SK-N-SH (cell line): ENCODE measurements around the gene ULK3. TPM values are rescaled to one million over a fixed set of nuclear protein-coding genes. Genes with fewer than 3 reads are reported as not detected.

Experiments used
- CTCF ChIA-PET: fragments of 300-600, 350-600 bp; formaldehyde crosslinking; extraction: SDS; loops from one replicate; lab custom pipeline; 2021; lab: Yijun Ruan, JAX
- POLR2A ChIA-PET: fragments of 350-600 bp; sonication (Branson Sonifier 250); formaldehyde crosslinking; extraction: SDS; loops from one replicate; lab custom pipeline; 2020; ENCODE audit warnings: antibody characterized with exemption, inconsistent platforms; lab: Yijun Ruan, JAX
- DNase-seq: peaks from one replicate; pipeline ENCODE4 v3.0.0; 2012
- H2AFZ ChIP-seq: fragments of 200-600 bp; sonication (generic); 2 replicates; pipeline ENCODE4 v1.8.1; 2016; ENCODE audit warnings: antibody characterized with exemption, mild to moderate bottlenecking, low read depth
- H3F3A ChIP-seq: fragments of 200-600 bp; sonication (generic); replicated peaks from 2 replicates; pipeline ENCODE3; 2016; ENCODE audit warnings: antibody characterized with exemption, mild to moderate bottlenecking; ENCODE audit not compliant: insufficient read depth
- H3K27ac ChIP-seq, 2 experiments: fragments of 200-500 bp in 1 of 2; fragments of 200-600 bp in 1 of 2; sonication (Bioruptor generic) in 1 of 2; sonication (generic), shearing (Covaris generic) in 1 of 2; 2 replicates each; pipeline versions ENCODE4 v1.5.1 to v1.6.1; 2014 to 2016; ENCODE audit warnings: low read depth in 2 of 2, inconsistent platforms in 1 of 2, low read length in 1 of 2, mild to moderate bottlenecking in 1 of 2, mixed read lengths in 1 of 2
- H3K27me3 ChIP-seq: fragments of 200-600 bp; sonication (generic), shearing (Covaris generic); 2 replicates; pipeline ENCODE4 v1.6.1; 2016; ENCODE audit warnings: mixed run types; ENCODE audit not compliant: insufficient read depth
- H3K36me3 ChIP-seq, 2 experiments: fragments of 200-500 bp in 1 of 2; fragments of 200-600 bp in 1 of 2; sonication (Bioruptor generic) in 1 of 2; sonication (generic) in 1 of 2; replicated peaks in 1 of 2; 2 replicates each; pipeline versions ENCODE3 to v1.5.1; 2014 to 2016; ENCODE audit warnings: low read length in 1 of 2, mild to moderate bottlenecking in 1 of 2; ENCODE audit not compliant: insufficient read depth in 2 of 2, control insufficient read depth in 1 of 2
- H3K4me1 ChIP-seq, 2 experiments: fragments of 200-500 bp in 1 of 2; fragments of 200-600 bp in 1 of 2; sonication (Bioruptor generic) in 1 of 2; sonication (generic), shearing (Covaris generic) in 1 of 2; 2 replicates each; pipeline versions ENCODE4 v1.5.1 to v1.6.1; 2014 to 2016; ENCODE audit warnings: low read depth in 1 of 2, low read length in 1 of 2, mixed run types in 1 of 2; ENCODE audit not compliant: insufficient read depth in 2 of 2, control insufficient read depth in 1 of 2
- H3K4me2 ChIP-seq: fragments of 200-600 bp; sonication (generic), shearing (Covaris generic); 2 replicates; pipeline ENCODE4 v1.6.1; 2017; ENCODE audit warnings: mixed run types
- H3K4me3 ChIP-seq, 2 experiments: fragments of 200-500 bp in 1 of 2; fragments of 200-600 bp in 1 of 2; sonication (Bioruptor generic) in 1 of 2; sonication (generic), shearing (Covaris generic) in 1 of 2; 2 replicates each; pipeline versions ENCODE4 v1.5.1 to v1.8.1; 2014 to 2016; ENCODE audit warnings: low read depth in 2 of 2, inconsistent platforms in 1 of 2, low read length in 1 of 2, mild to moderate bottlenecking in 1 of 2, mixed read lengths in 1 of 2, moderate library complexity in 1 of 2
- H3K79me2 ChIP-seq: fragments of 200-600 bp; sonication (generic); 2 replicates; pipeline ENCODE4 v1.8.1; 2017; ENCODE audit warnings: mild to moderate bottlenecking; ENCODE audit not compliant: insufficient read depth
- H3K9ac ChIP-seq: fragments of 200-600 bp; sonication (generic); 2 replicates; pipeline ENCODE4 v1.6.1; 2017; ENCODE audit warnings: mixed run types
- H3K9me2 ChIP-seq: fragments of 200-600 bp; sonication (generic); 2 replicates; pipeline ENCODE4 v1.6.1; 2017; ENCODE audit warnings: mixed run types
- H3K9me3 ChIP-seq: fragments of 200-600 bp; sonication (generic); 2 replicates; pipeline ENCODE4 v1.6.1; 2017; ENCODE audit warnings: mixed run types, mild to moderate bottlenecking, moderate library complexity
- H4K20me1 ChIP-seq: fragments of 200-600 bp; sonication (generic); 2 replicates; pipeline ENCODE4 v1.6.1; 2017; ENCODE audit warnings: mild to moderate bottlenecking, mixed run types; ENCODE audit not compliant: insufficient read depth
- FOXJ3 ChIP-seq: sonication (generic); formaldehyde crosslinking; IDR thresholded peaks from 2 replicates; pipeline ENCODE4 v1.5.1; 2020; ENCODE audit warnings: mild to moderate bottlenecking, missing genetic modification reagents
- MXI1 ChIP-seq: IDR thresholded peaks from 2 replicates; pipeline ENCODE4 v1.6.1; 2012; ENCODE audit warnings: mild to moderate bottlenecking, low read depth, low read length, improper control_type of control experiment
- NFIC ChIP-seq: IDR thresholded peaks from 2 replicates; pipeline ENCODE4 v1.4.0; 2012; ENCODE audit warnings: borderline replicate concordance
- NRF1 ChIP-seq: IDR thresholded peaks from 2 replicates; pipeline ENCODE4 v1.6.1; 2012; ENCODE audit warnings: low read depth, mild to moderate bottlenecking, low read length
- POLR2AphosphoS5 ChIP-seq: IDR thresholded peaks from 2 replicates; pipeline ENCODE4 v1.6.1; 2012; ENCODE audit warnings: low read depth, low read length
- RAD21 ChIP-seq: IDR thresholded peaks from 2 replicates; pipeline ENCODE4 v1.6.1; 2012; ENCODE audit warnings: mild to moderate bottlenecking, low read length
- RCOR1 ChIP-seq: fragments of 150-350 bp; IDR thresholded peaks from 2 replicates; pipeline ENCODE4 v1.6.1; 2017; ENCODE audit warnings: antibody characterized with exemption, low read length
- RXRA ChIP-seq: IDR thresholded peaks from 2 replicates; pipeline ENCODE4 v1.4.0; 2012; ENCODE audit warnings: low read depth, mild to moderate bottlenecking, borderline replicate concordance
- SMC3 ChIP-seq: IDR thresholded peaks from 2 replicates; pipeline ENCODE4 v1.6.1; 2012; ENCODE audit warnings: low read depth, low read length, improper control_type of control experiment
- TAF1 ChIP-seq: IDR thresholded peaks from 2 replicates; pipeline ENCODE4 v1.6.1; 2012; ENCODE audit warnings: low read depth, mild to moderate bottlenecking, low read length, moderate library complexity, borderline replicate concordance
- YY1 ChIP-seq: IDR thresholded peaks from 2 replicates; pipeline ENCODE4 v1.4.0; 2012; ENCODE audit warnings: low read depth, mild to moderate bottlenecking
- WGBS: methylation state at CpG from one replicate; pipeline ENCODE4 v1.1.6; 2017; ENCODE audit warnings: low lambda C conversion rate; 5-methylcytosine and 5-hydroxymethylcytosine counted together
- polyA plus RNA-seq, 3 experiments: library from polyadenylated mRNA; depleted of rRNA; stranded (reverse); fragments of >200 nt; gene quantifications; 2 replicates each; pipeline ENCODE4 v1.2.3, GENCODE V29; 2012
- TF ChIP-seq, protein P1 (sequence below): fragments of 150-350 bp; IDR thresholded peaks from 2 replicates; pipeline ENCODE4 v1.6.1; 2016; ENCODE audit warnings: mild to moderate bottlenecking, low read depth, low read length
- TF ChIP-seq, protein P2 (sequence below): IDR thresholded peaks from 2 replicates; pipeline ENCODE4 v1.4.0; 2012; ENCODE audit warnings: low read depth, borderline replicate concordance
- TF ChIP-seq, protein P3 (sequence below): fragments of 200-600 bp; sonication (generic); IDR thresholded peaks from 2 replicates; pipeline ENCODE4 v1.6.1; 2017; ENCODE audit warnings: antibody characterized with exemption, mild to moderate bottlenecking, moderate library complexity

ULK3 gene
- polyA plus RNA-seq, 1 of the 3 experiments (the other 2 are of a cell fraction), result 41.3 TPM

DNA sequence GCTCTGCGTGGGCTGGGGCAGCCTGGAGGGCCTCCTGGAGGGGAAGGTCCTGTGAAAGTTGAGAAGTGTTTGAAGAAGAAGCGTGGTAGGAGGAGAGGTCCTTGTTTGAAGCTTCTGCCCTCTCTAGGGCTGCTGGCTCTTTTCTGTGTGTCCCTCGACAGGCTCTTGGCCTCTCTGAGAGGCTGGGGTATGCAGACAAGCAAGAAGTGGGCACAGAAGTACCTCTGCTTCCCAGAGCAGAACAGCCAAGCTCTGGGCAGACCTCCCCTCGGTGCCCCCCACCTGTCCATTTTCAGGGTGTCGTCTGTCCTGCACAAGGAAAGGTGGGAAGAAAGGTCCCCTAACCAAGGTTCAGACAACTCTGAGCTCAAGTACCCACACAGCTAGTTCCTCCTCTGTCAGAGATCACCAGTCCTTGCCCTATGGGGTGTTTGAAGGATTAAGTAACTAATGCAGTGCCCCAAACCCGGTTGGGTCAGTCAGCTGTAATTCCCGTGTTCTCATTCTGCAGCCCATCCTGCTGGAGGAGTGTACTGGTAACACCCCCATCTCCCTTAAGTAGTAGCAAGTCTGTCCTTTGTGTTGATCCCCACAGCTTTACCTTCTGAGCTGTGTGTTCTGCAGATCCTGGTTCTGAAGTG, 54.8 kb downstream of the ULK3 start:
- Histone ChIP-seq H2AFZ (no peak overlapping the region), H3K4me1 (peaks cover 21 to 72% of the 10 kb centered on the region in 2 experiments), H3K9ac (no peak overlapping the region), H3K27me3 (no peaks in the 10 kb centered on the region), H3K9me3 (no peaks in the 10 kb centered on the region), H3K4me3 (no peak overlapping the region; a peak in 1 of 4 replicates), H3F3A (peaks cover 14% of the 10 kb centered on the region), H3K79me2 (peaks cover 99% of the 10 kb centered on the region), H4K20me1 (peaks cover 98% of the 10 kb centered on the region), H3K9me2 (no peaks in the 10 kb centered on the region), H3K4me2 (no peak overlapping the region), H3K36me3 (peaks cover 0 to 10% of the 10 kb centered on the region in 2 experiments), H3K27ac (0 out of 4 replicates have a peak overlapping the region, but pooled peaks of 1 of the 2 experiments have one; percentile 17)
- ChIA-PET POLR2A (no interaction called here), CTCF (interaction anchor here (0.7 to 3.0 kb wide), 22 partner anchors 9 to 417 kb away, joined by 3 to 23 read pairs (median 6); partner anchors contain the start of genes MPI and ULK3)
- DNase-seq, result no peak
- 75% methylated on average over 7 of the region's 7 CpGs for WGBS
- TF ChIP-seq RCOR1, result no peak
- no peak for TF ChIP-seq TAF1
- TF ChIP-seq FOXJ3 (CRISPR knock-in tag), result no peak
- TF ChIP-seq, protein P1, sequence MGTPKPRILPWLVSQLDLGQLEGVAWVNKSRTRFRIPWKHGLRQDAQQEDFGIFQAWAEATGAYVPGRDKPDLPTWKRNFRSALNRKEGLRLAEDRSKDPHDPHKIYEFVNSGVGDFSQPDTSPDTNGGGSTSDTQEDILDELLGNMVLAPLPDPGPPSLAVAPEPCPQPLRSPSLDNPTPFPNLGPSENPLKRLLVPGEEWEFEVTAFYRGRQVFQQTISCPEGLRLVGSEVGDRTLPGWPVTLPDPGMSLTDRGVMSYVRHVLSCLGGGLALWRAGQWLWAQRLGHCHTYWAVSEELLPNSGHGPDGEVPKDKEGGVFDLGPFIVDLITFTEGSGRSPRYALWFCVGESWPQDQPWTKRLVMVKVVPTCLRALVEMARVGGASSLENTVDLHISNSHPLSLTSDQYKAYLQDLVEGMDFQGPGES, result no peak

DNA sequence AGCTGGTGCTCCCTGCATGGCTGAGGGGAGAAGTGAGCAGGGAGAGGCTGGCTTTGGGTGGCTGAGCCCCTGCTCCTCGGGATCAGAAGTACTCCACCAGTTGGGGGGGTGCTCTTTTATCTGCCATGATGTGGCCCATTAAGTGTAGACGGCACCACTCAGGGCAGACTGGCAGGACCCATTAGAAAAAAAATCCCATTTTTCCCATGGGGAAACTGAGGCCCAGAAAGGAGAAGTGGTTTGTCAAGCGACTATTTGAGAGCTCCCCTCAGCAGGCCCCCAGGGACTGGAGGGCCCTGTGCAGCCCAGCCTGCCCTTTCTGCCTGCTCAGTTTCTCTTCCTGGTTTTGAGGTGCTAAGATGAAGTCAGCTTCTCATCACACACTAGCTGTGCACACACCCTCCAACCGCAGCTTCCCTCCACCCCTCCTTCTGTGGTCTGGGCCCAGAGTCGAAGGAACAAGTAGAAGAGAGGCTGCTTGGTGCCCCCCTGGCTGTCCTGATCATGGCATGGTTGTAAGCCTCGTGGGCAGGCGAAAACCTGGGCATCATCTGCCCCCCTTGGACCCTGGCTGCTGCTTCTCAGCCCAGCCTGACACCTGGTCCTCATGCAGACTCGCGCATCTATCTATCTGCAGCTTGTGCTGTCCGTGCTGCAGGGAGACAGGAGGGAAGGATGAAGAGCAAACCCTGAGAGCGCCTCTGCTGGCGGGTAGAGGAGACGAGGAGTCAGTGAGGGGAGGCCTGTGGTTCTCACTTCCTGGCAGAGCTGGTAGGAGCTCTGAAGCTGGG, 55.5 kb downstream of the ULK3 start:
- Histone ChIP-seq H2AFZ (no peak overlapping the region), H3K36me3 (peaks cover 0 to 10% of the 10 kb centered on the region in 2 experiments), H3K9ac (no peak overlapping the region), H3K4me2 (no peak overlapping the region), H4K20me1 (peaks cover 96% of the 10 kb centered on the region), H3F3A (peaks cover 14% of the 10 kb centered on the region), H3K79me2 (peaks cover 99% of the 10 kb centered on the region), H3K9me3 (no peaks in the 10 kb centered on the region), H3K9me2 (no peaks in the 10 kb centered on the region), H3K4me1 (peaks cover 21 to 70% of the 10 kb centered on the region in 2 experiments), H3K27me3 (no peaks in the 10 kb centered on the region), H3K27ac (0 out of 4 replicates have a peak overlapping the region, but pooled peaks of 1 of the 2 experiments have one; percentile 17), H3K4me3 (no peak overlapping the region; a peak in 1 of 4 replicates)
- ChIA-PET POLR2A (no interaction called here), CTCF (interaction anchor here (0.6 to 4.5 kb wide), 28 partner anchors 8 to 417 kb away, joined by 3 to 23 read pairs (median 6); partner anchors contain the start of genes CPLX3, MPI and ULK3)
- peak; percentile 69 for DNase-seq
- TF ChIP-seq RXRA, result no peak
- TF ChIP-seq MXI1, result peak; percentile 45; the same call in 1 of the 2 replicates
- TF ChIP-seq RAD21, result 0 out of 2 replicates have a peak, but pooled peaks have one; percentile 13
- TF ChIP-seq NFIC, result no peak
- TF ChIP-seq SMC3, result peak; percentile 10; the same call in 1 of the 2 replicates
- no peak for TF ChIP-seq POLR2AphosphoS5
- TF ChIP-seq, protein P2, sequence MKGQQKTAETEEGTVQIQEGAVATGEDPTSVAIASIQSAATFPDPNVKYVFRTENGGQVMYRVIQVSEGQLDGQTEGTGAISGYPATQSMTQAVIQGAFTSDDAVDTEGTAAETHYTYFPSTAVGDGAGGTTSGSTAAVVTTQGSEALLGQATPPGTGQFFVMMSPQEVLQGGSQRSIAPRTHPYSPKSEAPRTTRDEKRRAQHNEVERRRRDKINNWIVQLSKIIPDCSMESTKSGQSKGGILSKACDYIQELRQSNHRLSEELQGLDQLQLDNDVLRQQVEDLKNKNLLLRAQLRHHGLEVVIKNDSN, result no peak
- TF ChIP-seq, protein P3, sequence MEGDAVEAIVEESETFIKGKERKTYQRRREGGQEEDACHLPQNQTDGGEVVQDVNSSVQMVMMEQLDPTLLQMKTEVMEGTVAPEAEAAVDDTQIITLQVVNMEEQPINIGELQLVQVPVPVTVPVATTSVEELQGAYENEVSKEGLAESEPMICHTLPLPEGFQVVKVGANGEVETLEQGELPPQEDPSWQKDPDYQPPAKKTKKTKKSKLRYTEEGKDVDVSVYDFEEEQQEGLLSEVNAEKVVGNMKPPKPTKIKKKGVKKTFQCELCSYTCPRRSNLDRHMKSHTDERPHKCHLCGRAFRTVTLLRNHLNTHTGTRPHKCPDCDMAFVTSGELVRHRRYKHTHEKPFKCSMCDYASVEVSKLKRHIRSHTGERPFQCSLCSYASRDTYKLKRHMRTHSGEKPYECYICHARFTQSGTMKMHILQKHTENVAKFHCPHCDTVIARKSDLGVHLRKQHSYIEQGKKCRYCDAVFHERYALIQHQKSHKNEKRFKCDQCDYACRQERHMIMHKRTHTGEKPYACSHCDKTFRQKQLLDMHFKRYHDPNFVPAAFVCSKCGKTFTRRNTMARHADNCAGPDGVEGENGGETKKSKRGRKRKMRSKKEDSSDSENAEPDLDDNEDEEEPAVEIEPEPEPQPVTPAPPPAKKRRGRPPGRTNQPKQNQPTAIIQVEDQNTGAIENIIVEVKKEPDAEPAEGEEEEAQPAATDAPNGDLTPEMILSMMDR, result peak; percentile 55
- TF ChIP-seq NRF1, result no peak
- TF ChIP-seq YY1, result no peak
- no peak for TF ChIP-seq TAF1
- WGBS, result 62% methylated on average over 12 of the region's 13 CpGs
